Naive thymus-derived CD4-positive, alpha-beta T cell (primary cell): ENCODE data around the gene IDS. TPM values are rescaled to one million over a fixed set of nuclear protein-coding genes. Genes with fewer than 3 reads are reported as not detected.
"Not testable (repeated sequence)": the region's sequence is repeated elsewhere in the genome, so short reads cannot be mapped to it uniquely, and the experiment has no call there.

ENCODE experiments used
- ATAC-seq: fragments of 150-1000 bp; cut with Tn5 transposase; 2 replicates; pipeline ENCODE4 v1.10.0; 2021; ENCODE audit warnings: mild to moderate bottlenecking, moderate library complexity
- CTCF ChIA-PET: fragments of 350-600 bp; sonication (Branson Sonifier 250); formaldehyde crosslinking; loops from one replicate; lab custom pipeline; 2021; ENCODE audit warnings: antibody characterized with exemption; lab: Charles Lee
- POLR2A ChIA-PET: fragments of 350-600 bp; sonication (Branson Sonifier 250); formaldehyde crosslinking; loops from one replicate; lab custom pipeline; 2021; ENCODE audit warnings: antibody characterized with exemption, inconsistent platforms; lab: Charles Lee
- DNase-seq, 9 donors: peaks; one replicate each; pipeline versions ENCODE4 v3.0.0 to v3.0.0-alpha.2; 2020 to 2022; ENCODE audit warnings: mixed read lengths in 1 of 9
- H3K27ac ChIP-seq: one replicate; pipeline ENCODE4 v1.7.0; 2013; ENCODE audit warnings: mild to moderate bottlenecking, low read depth, low read length, moderate library complexity
- H3K27me3 ChIP-seq, 2 donors: one replicate each; pipeline ENCODE4 v1.7.0; 2013; ENCODE audit warnings: low read length in 2 of 2, mild to moderate bottlenecking in 2 of 2, moderate library complexity in 2 of 2; ENCODE audit not compliant: control insufficient read depth in 2 of 2, insufficient read depth in 2 of 2
- H3K36me3 ChIP-seq, 3 experiments: 1 replicate in 2 of 3; 2 replicates in 1 of 3; pipeline ENCODE4 v1.7.0; 2013; ENCODE audit warnings: low read length in 3 of 3, mild to moderate bottlenecking in 3 of 3, moderate library complexity in 1 of 3; ENCODE audit not compliant: insufficient read depth in 3 of 3, control insufficient read depth in 2 of 3
- H3K4me1 ChIP-seq, 2 donors: one replicate each; pipeline ENCODE4 v1.7.0; 2013; ENCODE audit warnings: low read length in 2 of 2, mild to moderate bottlenecking in 2 of 2, moderate library complexity in 1 of 2; ENCODE audit not compliant: control insufficient read depth in 2 of 2, insufficient read depth in 2 of 2
- H3K4me3 ChIP-seq: 2 replicates; pipeline ENCODE4 v1.7.0; 2013; ENCODE audit warnings: mild to moderate bottlenecking, low read length
- H3K9me3 ChIP-seq, 3 experiments: 1 replicate in 2 of 3; 2 replicates in 1 of 3; pipeline ENCODE4 v1.7.0; 2013; ENCODE audit warnings: low read length in 3 of 3; ENCODE audit not compliant: control insufficient read depth in 2 of 3
- H3K27ac Mint-ChIP-seq, 9 donors: one replicate each; pipeline ENCODE4 v1.8.0; 2020 to 2022; ENCODE audit warnings: mixed read lengths in 9 of 9, mild to moderate bottlenecking in 8 of 9, moderate library complexity in 5 of 9, inconsistent platforms in 2 of 9
- H3K27me3 Mint-ChIP-seq, 5 donors: one replicate each; pipeline ENCODE4 v1.8.0; 2021 to 2022; ENCODE audit warnings: mixed read lengths in 5 of 5, mild to moderate bottlenecking in 1 of 5
- H3K36me3 Mint-ChIP-seq, 5 donors: one replicate each; pipeline ENCODE4 v1.8.0; 2020 to 2022; ENCODE audit warnings: mixed read lengths in 5 of 5, mild to moderate bottlenecking in 3 of 5, inconsistent platforms in 1 of 5
- H3K4me1 Mint-ChIP-seq, 7 donors: one replicate each; pipeline ENCODE4 v1.8.0; 2020 to 2022; ENCODE audit warnings: mixed read lengths in 7 of 7, mild to moderate bottlenecking in 3 of 7, inconsistent platforms in 1 of 7
- H3K4me3 Mint-ChIP-seq, 10 donors: one replicate each; pipeline ENCODE4 v1.8.0; 2020 to 2022; ENCODE audit warnings: mild to moderate bottlenecking in 10 of 10, mixed read lengths in 10 of 10, moderate library complexity in 6 of 10, inconsistent platforms in 2 of 10
- H3K9me3 Mint-ChIP-seq, 11 donors: one replicate each; pipeline ENCODE4 v1.8.0; 2020 to 2022; ENCODE audit warnings: mixed read lengths in 11 of 11, mild to moderate bottlenecking in 4 of 11, inconsistent platforms in 1 of 11, moderate library complexity in 1 of 11
- intact Hi-C, 2 donors: fragments of 100-400 bp; cut with micrococcal nuclease; formaldehyde crosslinking; loops; one replicate each; pipeline ENCODE4 v1.15.1; 2023
- polyA plus RNA-seq, 2 donors: library from polyadenylated mRNA; unstranded; fragments of 300-500 nt; fragmentation: Illumina TruSeq; gene quantifications; one replicate each; pipeline ENCODE4 v1.2.3, GENCODE V29; 2021
- total RNA-seq, 6 experiments: library from RNA in 5 of 6; stranded (reverse) in 5 of 6; gene quantifications; 1 replicate in 5 of 6; 2 replicates in 1 of 6; pipeline ENCODE4 v1.2.3 and lab custom pipeline; 2021 to 2026

IDS gene
- total and polyA plus RNA-seq, 7 experiments from 2014 or later: 73.1 to 317 (median 131) TPM

- no peaks in the 10 kb centered on the region for H3K27me3 ChIP-seq
- Mint-ChIP-seq H3K4me1 (peaks cover 0 to 19% (median 7%) of the 10 kb centered on the region in 7 donors), H3K4me3 (no peak overlapping the region), H3K27ac (peak overlapping the region in 1 of 9 donors; percentile 63), H3K9me3 (no peaks in the 10 kb centered on the region), H3K36me3 (peaks cover 4 to 20% (median 7%) of the 10 kb centered on the region in 5 donors), H3K27me3 (no peaks in the 10 kb centered on the region)
- H3K4me1 ChIP-seq: no peaks in the 10 kb centered on the region
- no peak for DNase-seq
- peaks cover 12 to 77% (median 38%) of the 10 kb centered on the region in 3 experiments for H3K36me3 ChIP-seq
- no peak overlapping the region for H3K27ac ChIP-seq
- H3K9me3 ChIP-seq: no peaks in the 10 kb centered on the region
- ChIA-PET POLR2A (no interaction called here), CTCF (no interaction called here)
- no peak for ATAC-seq
- intact Hi-C loops: no loop called here
- H3K4me3 ChIP-seq: no peak overlapping the region
Observed at GRCh38 chrX:149491812-149492211, 13.3 kb downstream of the IDS start.

DNA sequence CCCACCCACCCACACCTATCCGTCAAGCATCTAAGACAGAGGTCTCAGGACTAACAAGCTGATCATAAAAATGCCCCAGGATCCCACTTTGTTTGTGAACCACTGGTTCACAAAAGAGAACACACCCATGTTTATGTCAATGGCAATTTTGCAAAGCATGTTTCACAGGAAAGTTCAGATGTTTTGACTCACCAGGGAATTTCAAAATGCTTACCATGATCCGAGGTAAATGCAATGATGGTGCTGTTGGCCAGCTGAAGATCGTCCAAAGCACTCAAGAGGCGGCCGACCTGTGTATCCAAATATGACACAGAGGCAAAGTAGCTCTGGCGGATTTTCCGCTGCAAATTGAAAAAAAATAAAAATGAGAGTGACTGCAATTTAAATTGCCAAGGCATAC is 15.0 kb downstream of the IDS start:
- H3K27ac Mint-ChIP-seq: peak overlapping the region in 1 of 9 donors; percentile 16
- ATAC-seq (no peak), DNase-seq (no peak)
- peaks cover 4 to 20% (median 9%) of the 10 kb centered on the region in 5 donors for H3K36me3 Mint-ChIP-seq
- CTCF ChIA-PET: no interaction called here
- peaks cover 3 to 74% (median 31%) of the 10 kb centered on the region in 3 experiments for H3K36me3 ChIP-seq
- intact Hi-C loops: no loop called here
- H3K9me3 Mint-ChIP-seq: no peaks in the 10 kb centered on the region
- no peaks in the 10 kb centered on the region for H3K27me3 ChIP-seq
- no peaks in the 10 kb centered on the region for H3K4me1 ChIP-seq
- H3K9me3 ChIP-seq: no peaks in the 10 kb centered on the region
- H3K4me3 ChIP-seq: no peak overlapping the region
- H3K27ac ChIP-seq: no peak overlapping the region
- peaks cover 0 to 27% (median 7%) of the 10 kb centered on the region in 7 donors for H3K4me1 Mint-ChIP-seq
- no peaks in the 10 kb centered on the region for H3K27me3 Mint-ChIP-seq
- POLR2A ChIA-PET: no interaction called here
- no peak overlapping the region for H3K4me3 Mint-ChIP-seq

GRCh38 chrX:149488411-149489052 is 16.6 kb downstream of the IDS start:
- H3K4me3 ChIP-seq, H3K27me3 ChIP-seq, H3K9me3 Mint-ChIP-seq, H3K9me3 ChIP-seq, CTCF ChIA-PET, H3K27me3 Mint-ChIP-seq, intact Hi-C loops, H3K4me1 ChIP-seq, DNase-seq, H3K27ac Mint-ChIP-seq, H3K27ac ChIP-seq, POLR2A ChIA-PET, H3K4me3 Mint-ChIP-seq, ATAC-seq: not testable (repeated sequence)
- Mint-ChIP-seq H3K4me1 (peaks cover 0 to 28% (median 7%) of the 10 kb centered on the region in 7 donors), H3K36me3 (peaks cover 7 to 20% (median 11%) of the 10 kb centered on the region in 5 donors)
- H3K36me3 ChIP-seq: peaks cover 3 to 66% (median 16%) of the 10 kb centered on the region in 3 experiments

DNA sequence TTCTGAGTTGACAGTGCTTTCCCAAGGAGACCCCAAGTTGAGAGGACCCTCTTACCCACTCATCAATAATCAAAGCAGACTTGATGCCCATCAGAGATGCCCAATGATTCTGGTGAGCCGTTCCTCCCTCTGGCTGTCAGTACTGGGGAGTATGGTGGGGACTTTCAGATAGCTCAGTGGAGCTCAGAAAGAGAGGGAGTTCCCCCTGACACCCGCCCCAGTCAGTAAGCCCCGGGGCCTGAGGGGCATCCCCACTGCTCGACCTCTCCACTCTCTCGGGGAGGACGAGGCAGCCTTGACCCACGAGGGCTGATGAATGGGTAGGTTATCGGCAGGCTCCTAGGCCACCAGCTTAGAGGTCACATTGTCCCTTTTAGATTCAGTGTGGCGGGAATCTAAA is 17.1 kb downstream of the IDS start:
- H3K27me3 Mint-ChIP-seq, H3K9me3 Mint-ChIP-seq, H3K4me3 Mint-ChIP-seq, H3K4me1 ChIP-seq, H3K9me3 ChIP-seq, H3K27ac ChIP-seq, DNase-seq, H3K4me3 ChIP-seq, POLR2A ChIA-PET, H3K27me3 ChIP-seq, CTCF ChIA-PET, H3K27ac Mint-ChIP-seq, intact Hi-C loops: not testable (repeated sequence)
- peaks cover 3 to 66% (median 16%) of the 10 kb centered on the region in 3 experiments for H3K36me3 ChIP-seq
- peak; percentile 14 for ATAC-seq
- Mint-ChIP-seq H3K36me3 (peaks cover 8 to 20% (median 13%) of the 10 kb centered on the region in 5 donors), H3K4me1 (peaks cover 0 to 28% (median 7%) of the 10 kb centered on the region in 7 donors)

DNA sequence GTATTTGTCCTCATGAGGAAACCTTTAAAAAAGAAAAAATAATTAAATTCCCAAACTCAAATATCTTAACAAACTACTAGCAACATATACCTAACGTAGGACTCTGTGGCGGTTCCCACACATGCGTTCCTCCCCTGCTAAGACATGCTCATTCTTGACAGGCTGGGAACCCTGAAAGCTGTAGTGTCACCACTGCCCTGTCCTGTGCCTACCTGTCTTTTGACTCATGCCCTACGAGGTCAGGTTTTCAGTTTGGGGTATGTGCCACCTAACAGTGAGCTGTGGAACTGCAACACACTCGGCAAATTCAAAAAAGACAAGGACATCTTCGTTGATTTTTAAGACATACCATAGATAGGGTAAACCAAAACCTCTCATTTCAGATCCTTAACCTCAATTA is 17.8 kb downstream of the IDS start:
- CTCF ChIA-PET: no interaction called here
- DNase-seq (no peak), ATAC-seq (peak; percentile 35)
- Mint-ChIP-seq H3K27me3 (no peaks in the 10 kb centered on the region), H3K4me1 (peaks cover 0 to 28% (median 7%) of the 10 kb centered on the region in 7 donors), H3K4me3 (peak overlapping the region in 1 of 10 donors; percentile 14), H3K27ac (peak overlapping the region in 2 of 9 donors; percentile 33 to 34), H3K36me3 (peaks cover 8 to 19% (median 13%) of the 10 kb centered on the region in 5 donors), H3K9me3 (no peaks in the 10 kb centered on the region)
- Histone ChIP-seq H3K27ac (no peak overlapping the region), H3K27me3 (no peaks in the 10 kb centered on the region), H3K36me3 (peaks cover 3 to 66% (median 16%) of the 10 kb centered on the region in 3 experiments), H3K4me3 (no peak overlapping the region), H3K9me3 (no peaks in the 10 kb centered on the region), H3K4me1 (no peaks in the 10 kb centered on the region)
- POLR2A ChIA-PET: no interaction called here
- intact Hi-C loops: no loop called here

DNA sequence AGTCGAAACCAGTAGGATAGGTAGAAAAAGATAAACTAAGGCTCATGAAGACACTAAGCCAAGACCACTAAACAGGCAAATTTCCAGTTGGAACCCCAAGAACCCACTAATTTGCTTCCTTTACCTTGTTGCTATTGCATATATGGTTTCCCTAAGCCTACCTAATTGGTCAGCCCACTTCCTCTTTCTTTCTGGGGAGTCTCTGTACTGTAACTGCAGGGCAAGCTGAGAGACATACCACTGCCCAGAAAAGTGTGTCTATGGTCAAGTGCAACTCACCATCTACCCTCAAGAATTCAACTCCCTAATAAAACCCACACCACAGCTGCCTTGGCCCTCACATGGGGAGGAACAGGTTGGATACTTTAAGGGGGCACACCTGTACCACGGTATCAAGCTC is 28.6 kb downstream of the IDS start:
- Mint-ChIP-seq H3K4me1 (peaks cover 0 to 6% (median 0%) of the 10 kb centered on the region in 7 donors), H3K9me3 (peaks cover 0 to 2% (median 0%) of the 10 kb centered on the region in 11 donors), H3K4me3 (no peak overlapping the region), H3K27me3 (peaks cover 0 to 3% (median 0%) of the 10 kb centered on the region in 5 donors), H3K27ac (peak overlapping the region in 3 of 9 donors; percentile 2 to 65 (median 19)), H3K36me3 (peaks cover 4 to 27% (median 7%) of the 10 kb centered on the region in 5 donors)
- intact Hi-C loops: loop anchor here in 1 of 2 donors (10.0 kb wide), 1 partner anchor 192 kb away; no protein-coding TSS in a partner anchor
- ATAC-seq (no peak), DNase-seq (no peak)
- Histone ChIP-seq H3K4me3 (no peak overlapping the region), H3K4me1 (no peaks in the 10 kb centered on the region), H3K36me3 (peaks cover 0 to 4% (median 0%) of the 10 kb centered on the region in 3 experiments), H3K27ac (no peak overlapping the region), H3K27me3 (no peaks in the 10 kb centered on the region), H3K9me3 (no peaks in the 10 kb centered on the region)
- CTCF ChIA-PET: no interaction called here
- POLR2A ChIA-PET: no interaction called here
